HEK293 (cell line): ENCODE results near the gene MACROD1.
A peak's percentile ranks its signal among the peaks of the same experiment; 100 is the strongest.

ENCODE experiments used
- CTCF ChIA-PET: fragments of 350-600 bp; formaldehyde crosslinking; extraction: SDS; loops from one replicate; lab custom pipeline; 2021; ENCODE audit warnings: antibody characterized with exemption; lab: Yijun Ruan, JAX
- POLR2A ChIA-PET: fragments of 300-600 bp; formaldehyde crosslinking; extraction: SDS; loops from one replicate; lab custom pipeline; 2020; ENCODE audit warnings: antibody characterized with exemption, inconsistent platforms; lab: Yijun Ruan, JAX
- H3K27ac ChIP-seq: fragments of 200-500 bp; sonication (Bioruptor generic); 2 replicates; pipeline ENCODE4 v1.5.1; 2014; ENCODE audit warnings: low read depth, low read length, control low read depth, inconsistent platforms; ENCODE audit errors: extremely low read depth
- H3K36me3 ChIP-seq, 2 experiments: fragments of 200-500 bp in 1 of 2; sonication (Bioruptor generic) in 1 of 2; 1 replicate in 1 of 2; 2 replicates in 1 of 2; pipeline ENCODE4 v1.5.1; 2014 to 2017; ENCODE audit warnings: inconsistent platforms in 2 of 2, low read length in 2 of 2; ENCODE audit not compliant: control insufficient read depth in 2 of 2, insufficient read depth in 1 of 2
- H3K4me1 ChIP-seq: fragments of 200-500 bp; sonication (Bioruptor generic); 2 replicates; pipeline ENCODE4 v1.5.1; 2014; ENCODE audit warnings: mild to moderate bottlenecking, low read length, inconsistent platforms; ENCODE audit not compliant: control insufficient read depth, insufficient read depth
- H3K4me3 ChIP-seq: 2 replicates; pipeline ENCODE4 v1.5.1; 2011; ENCODE audit warnings: low read depth, mild to moderate bottlenecking, control low read depth, low read length, moderate library complexity
- H3K9me3 ChIP-seq: fragments of 200-500 bp; sonication (Bioruptor generic); 2 replicates; pipeline ENCODE4 v1.5.1; 2014; ENCODE audit warnings: low read depth, low read length, inconsistent platforms; ENCODE audit not compliant: control insufficient read depth, insufficient read depth
- AEBP2 ChIP-seq: fragments of 450-650 bp; formaldehyde crosslinking; IDR thresholded peaks from 2 replicates; pipeline ENCODE4 v1.5.1; 2016; ENCODE audit warnings: missing biosample characterization, missing genetic modification characterization, borderline replicate concordance
- KLF16 ChIP-seq: fragments of 450-650 bp; formaldehyde crosslinking; IDR thresholded peaks from 2 replicates; pipeline ENCODE4 v1.5.1; 2017; ENCODE audit warnings: missing biosample characterization, missing genetic modification characterization
- MEIS1 ChIP-seq: sonication (generic); formaldehyde crosslinking; IDR thresholded peaks from 2 replicates; pipeline ENCODE4 v1.8.1; 2022; ENCODE audit warnings: missing genetic modification reagents, mild to moderate bottlenecking, borderline replicate concordance
- PRDM6 ChIP-seq: fragments of 450-650 bp; formaldehyde crosslinking; IDR thresholded peaks from 2 replicates; pipeline ENCODE4 v1.5.1; 2017; ENCODE audit warnings: missing biosample characterization, missing genetic modification characterization
- REPIN1 ChIP-seq: fragments of 450-650 bp; formaldehyde crosslinking; IDR thresholded peaks from 2 replicates; pipeline ENCODE4 v1.5.1; 2017; ENCODE audit warnings: missing biosample characterization, missing genetic modification characterization, low read depth
- SP7 ChIP-seq: fragments of 450-650 bp; formaldehyde crosslinking; IDR thresholded peaks from 2 replicates; pipeline ENCODE4 v1.5.1; 2016; ENCODE audit warnings: missing biosample characterization, missing genetic modification characterization
- ZBTB48 ChIP-seq: fragments of 450-650 bp; formaldehyde crosslinking; IDR thresholded peaks from 2 replicates; pipeline ENCODE4 v1.5.1; 2016; ENCODE audit warnings: missing biosample characterization, missing genetic modification characterization
- ZEB2 ChIP-seq: fragments of 450-650 bp; formaldehyde crosslinking; IDR thresholded peaks from 2 replicates; pipeline ENCODE4 v1.5.1; 2016; ENCODE audit warnings: missing biosample characterization, missing genetic modification characterization
- ZFHX2 ChIP-seq: fragments of 450-650 bp; formaldehyde crosslinking; conservative IDR thresholded peaks from 2 replicates; pipeline ENCODE4 v1.5.1; 2016; ENCODE audit warnings: missing biosample characterization, missing genetic modification characterization
- ZIC2 ChIP-seq: fragments of 450-650 bp; formaldehyde crosslinking; IDR thresholded peaks from 2 replicates; pipeline ENCODE4 v1.5.1; 2016; ENCODE audit warnings: missing biosample characterization, missing genetic modification characterization
- ZNF132 ChIP-seq: fragments of 450-650 bp; formaldehyde crosslinking; IDR thresholded peaks from 2 replicates; pipeline ENCODE4 v1.5.1; 2017; ENCODE audit warnings: missing biosample characterization, missing genetic modification characterization, borderline replicate concordance
- ZNF138 ChIP-seq: fragments of 450-650 bp; formaldehyde crosslinking; IDR thresholded peaks from 2 replicates; pipeline ENCODE4 v1.5.1; 2016; ENCODE audit warnings: missing biosample characterization, missing genetic modification characterization, borderline replicate concordance
- ZNF174 ChIP-seq: fragments of 450-650 bp; formaldehyde crosslinking; IDR thresholded peaks from 2 replicates; pipeline ENCODE4 v1.5.0; 2017; ENCODE audit warnings: missing biosample characterization, mild to moderate bottlenecking, missing genetic modification characterization
- ZNF223 ChIP-seq: fragments of 450-650 bp; formaldehyde crosslinking; IDR thresholded peaks from 2 replicates; pipeline ENCODE4 v1.5.1; 2016; ENCODE audit warnings: missing biosample characterization, missing genetic modification characterization
- ZNF341 ChIP-seq: fragments of 450-650 bp; formaldehyde crosslinking; IDR thresholded peaks from 2 replicates; pipeline ENCODE4; 2016; ENCODE audit warnings: low read depth, missing biosample characterization, missing genetic modification characterization
- ZNF433 ChIP-seq: fragments of 450-650 bp; formaldehyde crosslinking; IDR thresholded peaks from 2 replicates; pipeline ENCODE4 v1.5.1; 2016; ENCODE audit warnings: missing biosample characterization, missing genetic modification characterization, low read depth
- ZNF623 ChIP-seq: fragments of 450-650 bp; formaldehyde crosslinking; IDR thresholded peaks from 2 replicates; pipeline ENCODE4 v1.5.1; 2016; ENCODE audit warnings: missing biosample characterization, missing genetic modification characterization
- ZNF76 ChIP-seq: fragments of 450-650 bp; formaldehyde crosslinking; IDR thresholded peaks from 2 replicates; pipeline ENCODE4; 2016; ENCODE audit warnings: low read depth, missing biosample characterization, missing genetic modification characterization, borderline replicate concordance
- TF ChIP-seq, protein P1 (sequence below): fragments of 450-650 bp; formaldehyde crosslinking; IDR thresholded peaks from 2 replicates; pipeline ENCODE4 v1.5.1; 2016; ENCODE audit warnings: missing biosample characterization, missing genetic modification characterization
- TF ChIP-seq, protein P2 (sequence below): fragments of 450-650 bp; formaldehyde crosslinking; IDR thresholded peaks from 2 replicates; pipeline ENCODE4 v1.5.1; 2017; ENCODE audit warnings: missing biosample characterization, missing genetic modification characterization
- TF ChIP-seq, protein P3 (sequence below): fragments of 450-650 bp; formaldehyde crosslinking; IDR thresholded peaks from 2 replicates; pipeline ENCODE4; 2016; ENCODE audit warnings: missing biosample characterization, missing genetic modification characterization
- TF ChIP-seq, protein P4 (sequence below): fragments of 450-650 bp; formaldehyde crosslinking; IDR thresholded peaks from 2 replicates; pipeline ENCODE4 v1.5.1; 2016; ENCODE audit warnings: missing biosample characterization, missing genetic modification characterization

MACROD1 gene

DNA sequence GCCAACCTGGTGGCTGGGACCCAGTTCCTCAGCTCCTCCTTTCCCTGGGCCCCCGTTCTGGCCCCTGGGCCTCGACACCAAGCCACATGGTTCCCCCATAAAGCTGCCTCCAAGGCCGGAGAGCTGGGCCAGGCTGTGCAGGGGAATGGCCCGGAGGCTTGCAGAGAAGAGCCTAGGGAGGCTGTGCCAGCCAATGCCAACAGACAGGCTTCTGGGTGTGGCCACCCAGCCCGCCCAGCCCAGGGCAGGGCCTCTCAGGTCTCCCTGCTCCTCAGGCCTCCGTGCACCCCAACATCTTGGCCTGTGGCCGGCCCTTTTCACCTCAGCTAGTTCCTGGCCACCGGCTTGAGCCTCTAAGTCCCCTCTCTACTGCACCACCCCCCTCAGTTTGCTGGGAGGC, 147.6 kb downstream of the MACROD1 start (continued):
- TF ChIP-seq, protein P1, sequence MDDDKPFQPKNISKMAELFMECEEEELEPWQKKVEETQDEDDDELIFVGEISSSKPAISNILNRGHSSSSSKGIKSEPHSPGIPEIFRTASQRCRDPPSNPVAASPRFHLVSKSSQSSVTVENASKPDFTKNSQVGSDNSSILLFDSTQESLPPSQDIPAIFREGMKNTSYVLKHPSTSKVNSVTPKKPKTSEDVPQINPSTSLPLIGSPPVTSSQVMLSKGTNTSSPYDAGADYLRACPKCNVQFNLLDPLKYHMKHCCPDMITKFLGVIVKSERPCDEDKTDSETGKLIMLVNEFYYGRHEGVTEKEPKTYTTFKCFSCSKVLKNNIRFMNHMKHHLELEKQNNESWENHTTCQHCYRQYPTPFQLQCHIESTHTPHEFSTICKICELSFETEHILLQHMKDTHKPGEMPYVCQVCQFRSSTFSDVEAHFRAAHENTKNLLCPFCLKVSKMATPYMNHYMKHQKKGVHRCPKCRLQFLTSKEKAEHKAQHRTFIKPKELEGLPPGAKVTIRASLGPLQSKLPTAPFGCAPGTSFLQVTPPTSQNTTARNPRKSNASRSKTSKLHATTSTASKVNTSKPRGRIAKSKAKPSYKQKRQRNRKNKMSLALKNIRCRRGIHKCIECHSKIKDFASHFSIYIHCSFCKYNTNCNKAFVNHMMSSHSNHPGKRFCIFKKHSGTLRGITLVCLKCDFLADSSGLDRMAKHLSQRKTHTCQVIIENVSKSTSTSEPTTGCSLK (tag by site-specific recombination), result no peak
- TF ChIP-seq MEIS1 (CRISPR knock-in tag) (no peak), SP7 (no peak), REPIN1 (tag by site-specific recombination) (no peak)

- no peaks in the 10 kb centered on the region for H3K36me3 ChIP-seq
- no peaks in the 10 kb centered on the region for H3K9me3 ChIP-seq
- no peaks in the 10 kb centered on the region for H3K4me1 ChIP-seq
- CTCF ChIA-PET, result interaction anchor here (1.0 to 1.2 kb wide), 2 partner anchors 10 to 18 kb away, joined by 3 to 4 read pairs; no protein-coding TSS in a partner anchor
- POLR2A ChIA-PET, result interaction anchor here (0.6 to 0.7 kb wide), 2 partner anchors 15 to 995 kb away, joined by 3 to 4 read pairs; no protein-coding TSS in a partner anchor
- no peak overlapping the region for H3K27ac ChIP-seq
- TF ChIP-seq PRDM6 (tag by site-specific recombination) (no peak), ZNF341 (tag by site-specific recombination) (0 out of 2 replicates have a peak, but pooled peaks have one; percentile 57), ZNF76 (tag by site-specific recombination) (no peak), ZBTB48 (tag by site-specific recombination) (no peak), ZFHX2 (peak; percentile 59), ZNF132 (tag by site-specific recombination) (no peak), ZNF433 (no peak), ZEB2 (tag by site-specific recombination) (no peak), ZNF174 (tag by site-specific recombination) (no peak), ZNF138 (tag by site-specific recombination) (no peak), KLF16 (tag by site-specific recombination) (no peak), ZNF223 (no peak), ZNF623 (tag by site-specific recombination) (no peak), ZIC2 (tag by site-specific recombination) (no peak), AEBP2 (tag by site-specific recombination) (no peak)
- TF ChIP-seq, protein P2, sequence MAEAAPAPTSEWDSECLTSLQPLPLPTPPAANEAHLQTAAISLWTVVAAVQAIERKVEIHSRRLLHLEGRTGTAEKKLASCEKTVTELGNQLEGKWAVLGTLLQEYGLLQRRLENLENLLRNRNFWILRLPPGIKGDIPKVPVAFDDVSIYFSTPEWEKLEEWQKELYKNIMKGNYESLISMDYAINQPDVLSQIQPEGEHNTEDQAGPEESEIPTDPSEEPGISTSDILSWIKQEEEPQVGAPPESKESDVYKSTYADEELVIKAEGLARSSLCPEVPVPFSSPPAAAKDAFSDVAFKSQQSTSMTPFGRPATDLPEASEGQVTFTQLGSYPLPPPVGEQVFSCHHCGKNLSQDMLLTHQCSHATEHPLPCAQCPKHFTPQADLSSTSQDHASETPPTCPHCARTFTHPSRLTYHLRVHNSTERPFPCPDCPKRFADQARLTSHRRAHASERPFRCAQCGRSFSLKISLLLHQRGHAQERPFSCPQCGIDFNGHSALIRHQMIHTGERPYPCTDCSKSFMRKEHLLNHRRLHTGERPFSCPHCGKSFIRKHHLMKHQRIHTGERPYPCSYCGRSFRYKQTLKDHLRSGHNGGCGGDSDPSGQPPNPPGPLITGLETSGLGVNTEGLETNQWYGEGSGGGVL (tag by site-specific recombination), result 0 out of 2 replicates have a peak, but pooled peaks have one; percentile 0
- TF ChIP-seq, protein P3, sequence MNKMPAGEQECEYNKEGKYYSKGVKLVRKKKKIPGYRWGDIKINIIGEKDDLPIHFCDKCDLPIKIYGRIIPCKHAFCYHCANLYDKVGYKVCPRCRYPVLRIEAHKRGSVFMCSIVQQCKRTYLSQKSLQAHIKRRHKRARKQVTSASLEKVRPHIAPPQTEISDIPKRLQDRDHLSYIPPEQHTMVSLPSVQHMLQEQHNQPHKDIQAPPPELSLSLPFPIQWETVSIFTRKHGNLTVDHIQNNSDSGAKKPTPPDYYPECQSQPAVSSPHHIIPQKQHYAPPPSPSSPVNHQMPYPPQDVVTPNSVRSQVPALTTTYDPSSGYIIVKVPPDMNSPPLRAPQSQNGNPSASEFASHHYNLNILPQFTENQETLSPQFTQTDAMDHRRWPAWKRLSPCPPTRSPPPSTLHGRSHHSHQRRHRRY (tag by site-specific recombination), result no peak
- TF ChIP-seq, protein P4, sequence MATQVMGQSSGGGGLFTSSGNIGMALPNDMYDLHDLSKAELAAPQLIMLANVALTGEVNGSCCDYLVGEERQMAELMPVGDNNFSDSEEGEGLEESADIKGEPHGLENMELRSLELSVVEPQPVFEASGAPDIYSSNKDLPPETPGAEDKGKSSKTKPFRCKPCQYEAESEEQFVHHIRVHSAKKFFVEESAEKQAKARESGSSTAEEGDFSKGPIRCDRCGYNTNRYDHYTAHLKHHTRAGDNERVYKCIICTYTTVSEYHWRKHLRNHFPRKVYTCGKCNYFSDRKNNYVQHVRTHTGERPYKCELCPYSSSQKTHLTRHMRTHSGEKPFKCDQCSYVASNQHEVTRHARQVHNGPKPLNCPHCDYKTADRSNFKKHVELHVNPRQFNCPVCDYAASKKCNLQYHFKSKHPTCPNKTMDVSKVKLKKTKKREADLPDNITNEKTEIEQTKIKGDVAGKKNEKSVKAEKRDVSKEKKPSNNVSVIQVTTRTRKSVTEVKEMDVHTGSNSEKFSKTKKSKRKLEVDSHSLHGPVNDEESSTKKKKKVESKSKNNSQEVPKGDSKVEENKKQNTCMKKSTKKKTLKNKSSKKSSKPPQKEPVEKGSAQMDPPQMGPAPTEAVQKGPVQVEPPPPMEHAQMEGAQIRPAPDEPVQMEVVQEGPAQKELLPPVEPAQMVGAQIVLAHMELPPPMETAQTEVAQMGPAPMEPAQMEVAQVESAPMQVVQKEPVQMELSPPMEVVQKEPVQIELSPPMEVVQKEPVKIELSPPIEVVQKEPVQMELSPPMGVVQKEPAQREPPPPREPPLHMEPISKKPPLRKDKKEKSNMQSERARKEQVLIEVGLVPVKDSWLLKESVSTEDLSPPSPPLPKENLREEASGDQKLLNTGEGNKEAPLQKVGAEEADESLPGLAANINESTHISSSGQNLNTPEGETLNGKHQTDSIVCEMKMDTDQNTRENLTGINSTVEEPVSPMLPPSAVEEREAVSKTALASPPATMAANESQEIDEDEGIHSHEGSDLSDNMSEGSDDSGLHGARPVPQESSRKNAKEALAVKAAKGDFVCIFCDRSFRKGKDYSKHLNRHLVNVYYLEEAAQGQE, result no peak
- TF ChIP-seq, all 188 proteins: peak for 3
- H3K4me3 ChIP-seq, result no peak overlapping the region
These were observed 148.0 kb downstream of the MACROD1 start for GRCh38 chr11:64017945-64018224.
